ENCODE measurements around the gene ARMC3.

The ARMC3 gene

DNA sequence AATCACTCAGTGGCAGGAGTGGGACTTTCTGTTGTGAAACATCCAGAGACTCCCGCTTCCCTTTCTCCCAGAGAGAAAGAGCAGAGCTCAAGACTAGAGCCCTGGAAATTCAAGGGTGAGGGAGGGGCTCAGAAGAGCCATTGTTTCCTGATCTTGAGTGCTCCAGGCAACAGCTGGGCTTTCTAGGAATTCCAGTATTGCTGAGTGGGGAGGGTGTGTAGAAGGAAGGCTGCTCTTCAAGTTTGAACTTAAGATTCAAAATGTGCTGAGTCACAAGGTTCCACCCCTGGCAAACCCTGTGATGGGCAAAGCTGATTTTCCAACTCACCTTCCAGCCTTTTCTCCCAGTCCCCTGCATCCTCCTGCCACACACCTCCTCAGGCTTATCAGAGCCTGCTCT, 125.2 kb downstream of the ARMC3 start:
- Histone ChIP-seq H3K27me3 (ENCODE audit: insufficient read depth, low read depth, severe bottlenecking) (no peaks in the 10 kb centered on the region), H3K9me3 (ENCODE audit: severe bottlenecking) (no peaks in the 10 kb centered on the region), H3K36me3 (no peaks in the 10 kb centered on the region), H3K4me3 (ENCODE audit: low read depth, low read length) (no peak overlapping the region), H3K27ac (no peak overlapping the region)
- TF ChIP-seq, protein P1, sequence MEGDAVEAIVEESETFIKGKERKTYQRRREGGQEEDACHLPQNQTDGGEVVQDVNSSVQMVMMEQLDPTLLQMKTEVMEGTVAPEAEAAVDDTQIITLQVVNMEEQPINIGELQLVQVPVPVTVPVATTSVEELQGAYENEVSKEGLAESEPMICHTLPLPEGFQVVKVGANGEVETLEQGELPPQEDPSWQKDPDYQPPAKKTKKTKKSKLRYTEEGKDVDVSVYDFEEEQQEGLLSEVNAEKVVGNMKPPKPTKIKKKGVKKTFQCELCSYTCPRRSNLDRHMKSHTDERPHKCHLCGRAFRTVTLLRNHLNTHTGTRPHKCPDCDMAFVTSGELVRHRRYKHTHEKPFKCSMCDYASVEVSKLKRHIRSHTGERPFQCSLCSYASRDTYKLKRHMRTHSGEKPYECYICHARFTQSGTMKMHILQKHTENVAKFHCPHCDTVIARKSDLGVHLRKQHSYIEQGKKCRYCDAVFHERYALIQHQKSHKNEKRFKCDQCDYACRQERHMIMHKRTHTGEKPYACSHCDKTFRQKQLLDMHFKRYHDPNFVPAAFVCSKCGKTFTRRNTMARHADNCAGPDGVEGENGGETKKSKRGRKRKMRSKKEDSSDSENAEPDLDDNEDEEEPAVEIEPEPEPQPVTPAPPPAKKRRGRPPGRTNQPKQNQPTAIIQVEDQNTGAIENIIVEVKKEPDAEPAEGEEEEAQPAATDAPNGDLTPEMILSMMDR (IDR thresholded peaks at IDR 0.05; ENCODE audit: low read depth, low read length) = no peak
- DNase-seq = no peak

DNA sequence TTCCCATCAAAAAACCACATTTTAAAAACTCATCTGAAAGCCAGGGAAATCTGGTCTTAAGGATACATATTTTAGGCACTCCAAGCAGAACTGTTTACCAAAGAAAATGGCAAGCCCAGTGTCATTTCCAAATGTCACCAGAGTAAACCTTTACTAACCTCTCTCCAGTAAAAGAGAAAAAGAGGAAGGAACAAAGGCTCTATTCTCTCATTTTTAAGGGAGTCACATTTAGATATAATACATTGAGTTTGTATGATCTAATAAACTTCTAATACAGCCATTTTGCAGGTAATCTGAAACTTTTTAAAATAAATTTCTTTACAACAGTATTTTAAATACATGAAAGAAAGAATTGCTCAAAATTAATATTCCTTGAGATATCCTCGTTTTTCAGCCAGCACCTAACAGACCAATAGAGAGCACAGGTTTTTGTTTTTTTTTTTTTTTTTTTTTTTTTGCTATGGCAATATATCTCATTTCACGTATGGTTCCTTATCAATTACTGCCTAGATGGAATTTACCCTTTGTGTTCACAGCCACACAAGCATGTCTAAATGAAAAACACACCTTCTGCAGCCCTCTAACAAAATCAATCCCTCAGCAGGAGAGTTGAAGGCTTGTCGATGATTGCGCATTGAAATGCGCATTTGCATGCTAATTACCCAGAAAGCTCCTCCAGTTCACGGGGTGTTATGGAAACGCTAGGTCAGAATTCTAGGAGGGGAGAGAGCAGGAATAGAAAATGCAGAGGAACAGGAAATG, 127.8 kb downstream of the ARMC3 start:
- Histone ChIP-seq H3K27ac (no peak overlapping the region), H3K36me3 (no peaks in the 10 kb centered on the region), H3K9me3 (ENCODE audit: severe bottlenecking) (no peaks in the 10 kb centered on the region), H3K27me3 (ENCODE audit: insufficient read depth, low read depth, severe bottlenecking) (no peaks in the 10 kb centered on the region), H3K4me3 (ENCODE audit: low read depth, low read length) (no peak overlapping the region)
- DNase-seq = no peak
- TF ChIP-seq, protein P1 (IDR thresholded peaks at IDR 0.05; ENCODE audit: low read depth, low read length) = no peak

DNA sequence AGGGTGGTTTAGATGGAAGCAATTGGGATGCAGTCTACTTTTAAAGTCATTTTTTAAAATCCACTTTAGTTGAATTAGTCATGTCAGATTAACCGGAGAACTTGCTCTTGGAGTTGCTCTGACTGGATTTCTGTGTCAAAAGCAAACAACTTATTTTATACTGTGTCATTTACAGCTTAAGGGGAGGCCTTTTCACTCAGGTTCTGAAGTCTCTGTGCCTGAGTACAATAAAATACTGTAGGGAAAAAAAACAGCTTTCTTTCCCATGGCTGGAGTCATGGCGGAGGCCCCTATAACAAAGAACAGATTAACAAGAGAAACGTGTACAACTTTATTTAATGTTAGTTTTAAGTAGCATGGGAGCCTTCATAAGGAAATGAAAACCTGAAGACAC, 128.3 kb downstream of the ARMC3 start:
- no peaks in the 10 kb centered on the region for H3K9me3 ChIP-seq (ENCODE audit: severe bottlenecking)
- DNase-seq = no peak
- no peak overlapping the region for H3K27ac ChIP-seq
- H3K36me3 ChIP-seq = no peaks in the 10 kb centered on the region
- H3K27me3 ChIP-seq (ENCODE audit: insufficient read depth, low read depth, severe bottlenecking) = no peaks in the 10 kb centered on the region
- H3K4me3 ChIP-seq (ENCODE audit: low read depth, low read length) = no peak overlapping the region
- TF ChIP-seq, protein P1 (IDR thresholded peaks at IDR 0.05; ENCODE audit: low read depth, low read length) = no peak

DNA sequence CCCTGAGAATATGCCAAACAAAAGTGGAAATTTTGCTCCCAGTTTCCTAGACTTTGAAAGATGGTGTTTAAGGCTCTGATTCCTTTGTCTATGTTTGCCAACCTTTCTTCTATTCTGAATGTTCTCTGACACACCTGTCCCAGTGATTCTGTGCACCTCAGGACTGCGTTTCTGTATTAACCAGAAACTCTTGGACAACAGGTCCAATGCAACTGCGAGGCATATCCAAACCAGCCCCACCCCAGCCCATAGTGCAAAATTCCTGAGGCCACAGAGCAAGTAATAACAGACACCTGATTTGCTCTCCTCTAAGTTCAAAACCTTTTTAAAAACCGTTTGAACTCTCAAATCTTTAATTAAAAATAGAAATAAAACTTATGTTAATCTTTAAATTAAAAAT, 130.5 kb downstream of the ARMC3 start:
- Histone ChIP-seq H3K27ac (no peak overlapping the region), H3K36me3 (no peaks in the 10 kb centered on the region), H3K4me3 (ENCODE audit: low read depth, low read length) (no peak overlapping the region), H3K9me3 (ENCODE audit: severe bottlenecking) (no peaks in the 10 kb centered on the region), H3K27me3 (ENCODE audit: insufficient read depth, low read depth, severe bottlenecking) (no peaks in the 10 kb centered on the region)
- TF ChIP-seq, protein P1 (IDR thresholded peaks at IDR 0.05; ENCODE audit: low read depth, low read length) = no peak
- no peak for DNase-seq

DNA sequence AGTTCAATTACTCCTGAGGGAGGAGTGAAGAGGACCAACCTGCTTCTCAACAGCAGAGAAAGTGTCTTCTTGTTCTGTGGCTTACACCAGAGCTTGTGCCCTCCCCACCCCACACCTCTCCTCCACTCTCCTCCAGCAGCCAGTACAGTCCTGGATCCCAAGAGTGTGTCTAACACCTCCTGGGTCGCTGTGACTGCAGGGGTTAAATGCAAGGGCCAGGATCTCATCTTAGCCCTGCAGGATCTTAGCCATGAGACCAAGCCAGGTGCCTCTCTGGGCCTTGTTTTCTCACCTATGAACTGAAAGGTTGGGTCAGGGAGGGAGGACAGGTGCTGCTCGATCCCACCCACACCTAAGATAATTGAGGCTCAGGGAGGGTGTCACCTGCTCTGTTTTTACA, 133.1 kb downstream of the ARMC3 start:
- no peaks in the 10 kb centered on the region for H3K9me3 ChIP-seq (ENCODE audit: severe bottlenecking)
- no peak overlapping the region for H3K27ac ChIP-seq
- TF ChIP-seq, protein P1 (IDR thresholded peaks at IDR 0.05; ENCODE audit: low read depth, low read length) = no peak
- no peak overlapping the region for H3K4me3 ChIP-seq (ENCODE audit: low read depth, low read length)
- DNase-seq = no peak
- H3K27me3 ChIP-seq (ENCODE audit: insufficient read depth, low read depth, severe bottlenecking) = no peaks in the 10 kb centered on the region
- no peaks in the 10 kb centered on the region for H3K36me3 ChIP-seq

Data from WERI-Rb-1 (cell line).